Limb (tissue), 2 donors: Measurements from ENCODE around the gene JCAD.

Experiments used
- DNase-seq, 2 donors: peaks; one replicate each; pipeline ENCODE4 v3.0.0-alpha.2; 2016; ENCODE audit errors: extremely low spot score in 2 of 2

JCAD gene

GRCh38 chr10:30047924-30048531, 11.4 kb downstream of the JCAD start:
- DNase-seq = no peak

- no peak for DNase-seq
Measured at GRCh38 chr10:30047430-30047829, 12.0 kb downstream of the JCAD start.

DNA sequence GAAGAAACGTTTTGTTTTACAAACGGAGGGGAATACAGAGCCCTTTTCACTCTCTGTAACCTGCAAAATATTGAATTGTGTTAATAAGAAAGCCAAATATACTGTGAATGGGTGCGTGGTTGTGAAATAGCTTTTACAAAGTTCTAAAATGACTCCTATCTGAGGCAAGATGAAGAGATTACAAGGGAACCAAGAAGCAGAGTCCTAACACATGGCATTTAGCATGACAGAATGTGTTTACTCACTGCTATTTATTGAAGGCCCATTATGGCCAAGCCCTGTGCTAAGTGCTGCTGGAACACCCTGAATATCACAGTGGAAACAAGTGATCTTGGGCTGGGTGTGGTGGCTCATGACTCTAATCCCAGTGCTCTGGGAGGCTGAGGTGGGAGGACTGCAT, 12.9 kb downstream of the JCAD start:
- DNase-seq = no peak

GRCh38 chr10:30045961-30046360, 13.4 kb downstream of the JCAD start:
- no peak for DNase-seq

DNA sequence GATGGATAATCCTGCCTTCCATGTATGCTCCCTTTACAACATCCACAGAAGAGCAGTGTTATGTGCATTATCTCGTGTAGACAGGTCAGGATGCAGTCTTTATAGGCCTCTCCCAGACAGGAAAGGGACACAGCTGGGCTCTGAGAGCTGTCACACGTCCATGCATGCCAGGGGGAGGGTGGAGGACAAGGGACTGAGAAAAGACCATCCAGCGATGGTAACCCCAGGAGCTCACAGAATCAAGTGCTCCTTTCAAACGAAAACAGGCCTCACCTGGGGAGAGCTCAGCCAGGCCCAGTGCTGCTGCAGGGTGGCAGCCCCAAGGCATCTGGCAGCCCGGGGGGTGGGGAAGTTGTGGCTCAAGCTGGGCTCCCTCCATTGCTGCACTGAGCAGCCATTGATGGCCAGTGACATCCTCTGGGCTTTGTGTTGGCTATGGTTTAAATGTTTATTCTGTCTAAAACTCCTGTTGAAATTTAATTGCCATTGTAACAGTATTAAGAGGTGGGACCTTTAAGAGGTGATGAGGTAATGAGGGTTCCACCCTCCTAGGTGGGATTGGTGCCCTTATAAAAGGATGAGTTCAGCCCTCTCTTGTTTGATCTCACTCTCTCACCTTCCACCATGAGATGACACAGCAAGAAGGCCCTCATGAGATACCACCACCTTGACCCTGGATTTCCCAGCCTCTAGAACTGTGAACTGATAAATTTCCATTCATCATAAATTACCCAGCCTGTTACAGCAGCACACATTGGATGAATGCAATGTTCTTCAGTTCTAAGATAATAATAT, 15.7 kb downstream of the JCAD start:
- DNase-seq = no peak

DNA sequence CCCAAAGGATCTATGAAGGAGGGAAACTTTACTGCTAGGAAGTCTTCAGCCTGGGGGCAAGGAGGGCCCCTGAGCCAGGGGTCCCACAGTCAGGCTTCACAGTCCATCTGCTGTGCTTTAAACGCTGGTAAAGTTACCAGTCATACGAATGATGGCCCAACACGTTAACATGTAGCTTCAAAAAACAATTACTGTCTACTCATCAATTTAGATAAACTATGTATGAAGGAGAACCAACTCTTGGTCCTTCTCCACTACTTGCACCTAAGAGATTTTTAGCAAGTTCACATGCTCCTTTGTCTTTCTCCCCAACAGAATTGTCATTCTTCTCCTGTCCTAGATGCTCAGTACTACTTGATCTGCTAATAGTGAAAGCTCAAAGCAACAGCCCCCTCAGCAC, 16.6 kb downstream of the JCAD start:
- DNase-seq = no peak

DNA sequence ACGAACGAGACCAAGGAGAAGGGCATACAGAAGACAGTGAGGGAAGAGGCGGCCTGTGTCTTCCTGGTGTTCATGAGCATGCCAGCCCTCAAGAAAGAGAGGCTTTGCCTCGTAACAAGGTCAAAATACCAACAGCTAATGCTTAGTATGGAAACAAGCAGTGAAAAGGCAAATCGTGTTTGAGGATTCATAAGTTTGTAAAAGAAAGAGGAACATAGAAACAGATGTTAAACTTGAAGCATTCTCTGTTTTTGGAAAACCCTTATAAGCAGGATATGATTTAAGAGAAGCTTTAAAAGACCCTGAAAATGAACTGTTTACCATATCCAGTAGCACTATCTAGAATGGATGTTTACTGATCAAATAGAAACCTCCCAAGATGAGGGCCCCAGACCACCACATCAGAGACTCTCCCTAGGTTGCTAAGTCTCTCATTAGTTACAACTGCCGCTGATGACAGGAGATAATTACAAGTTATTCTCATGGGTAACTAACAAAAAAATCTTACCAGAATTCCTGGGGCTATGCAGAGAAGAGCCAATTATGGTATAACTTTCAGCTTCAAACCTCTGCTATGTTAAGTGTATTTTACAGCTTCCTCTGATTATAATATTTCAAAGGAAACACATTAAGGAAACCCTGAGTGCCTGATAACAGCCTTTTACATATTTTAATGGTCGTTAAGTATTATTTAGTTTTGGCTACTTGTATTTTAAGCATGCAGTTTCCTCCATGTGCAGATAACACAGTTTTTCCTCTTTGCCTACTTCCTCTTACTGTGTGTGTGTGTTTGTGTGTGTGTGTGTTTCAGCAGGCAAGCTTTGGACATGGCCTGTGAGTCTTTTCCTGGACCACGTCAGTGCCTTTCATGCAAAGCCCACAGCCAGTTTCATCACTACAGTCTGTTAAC, 17.9 kb downstream of the JCAD start:
- no peak for DNase-seq

DNA sequence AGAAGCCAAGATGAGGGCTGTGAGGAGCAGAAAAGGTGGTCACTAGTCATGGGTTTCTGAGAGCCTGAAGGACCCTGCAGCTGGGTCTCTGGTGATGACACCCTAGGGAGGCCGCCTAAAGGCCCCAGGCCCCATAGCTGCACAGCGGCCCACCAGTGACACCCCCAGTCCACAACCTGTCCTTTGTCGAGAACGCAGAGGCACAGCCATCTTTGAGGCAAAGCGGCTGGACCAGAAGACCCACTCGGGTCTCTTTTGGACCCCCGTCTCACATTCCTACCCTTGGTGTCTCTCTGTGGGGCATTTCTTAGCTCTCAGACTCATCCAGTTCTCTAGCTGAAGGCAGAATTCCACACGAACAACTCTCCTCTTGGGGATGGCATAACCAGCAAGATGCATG, 18.8 kb downstream of the JCAD start:
- no peak for DNase-seq

GRCh38 chr10:30039988-30040387, 19.4 kb downstream of the JCAD start:
- no peak for DNase-seq

- no peak for DNase-seq
Measured at GRCh38 chr10:30039567-30039966, 19.8 kb downstream of the JCAD start.

- no peak for DNase-seq
Measured at GRCh38 chr10:30038781-30039536, 20.4 kb downstream of the JCAD start.

DNA sequence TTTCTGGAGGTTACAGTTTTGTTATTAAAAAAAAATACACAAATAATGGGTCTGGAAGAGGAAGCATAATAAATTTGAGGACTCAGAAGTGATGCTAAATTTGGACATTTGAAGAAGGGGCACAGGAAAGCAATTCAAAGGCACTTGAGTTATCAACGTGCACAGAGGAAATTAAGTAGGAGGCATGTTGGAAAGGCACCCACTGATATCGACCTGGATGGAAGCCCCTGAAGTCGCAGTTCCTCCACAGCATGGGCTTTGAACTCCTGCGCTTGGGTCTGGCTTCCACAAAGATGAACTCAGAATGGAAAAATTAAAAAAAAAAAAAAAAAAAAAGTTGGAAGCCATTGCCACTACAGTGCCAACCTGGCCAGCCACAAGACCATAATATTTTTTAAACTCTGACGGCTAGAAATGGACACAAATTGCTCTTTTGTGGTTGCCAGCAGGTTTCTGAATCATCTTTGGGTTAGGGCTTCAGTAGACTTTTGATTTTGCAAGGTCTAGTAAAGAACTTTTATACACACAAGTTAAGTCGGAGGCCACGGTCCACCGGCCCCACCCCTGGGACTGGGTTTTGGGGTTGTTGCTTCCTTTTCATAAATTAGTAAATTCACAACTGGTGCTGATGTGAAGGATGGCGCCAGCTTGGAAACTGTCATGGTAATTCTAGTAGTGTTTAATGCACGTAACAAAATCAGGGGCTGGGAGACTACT, 21.6 kb downstream of the JCAD start:
- no peak for DNase-seq

- DNase-seq = no peak
Measured at GRCh38 chr10:30036811-30037210, 22.6 kb downstream of the JCAD start.

DNA sequence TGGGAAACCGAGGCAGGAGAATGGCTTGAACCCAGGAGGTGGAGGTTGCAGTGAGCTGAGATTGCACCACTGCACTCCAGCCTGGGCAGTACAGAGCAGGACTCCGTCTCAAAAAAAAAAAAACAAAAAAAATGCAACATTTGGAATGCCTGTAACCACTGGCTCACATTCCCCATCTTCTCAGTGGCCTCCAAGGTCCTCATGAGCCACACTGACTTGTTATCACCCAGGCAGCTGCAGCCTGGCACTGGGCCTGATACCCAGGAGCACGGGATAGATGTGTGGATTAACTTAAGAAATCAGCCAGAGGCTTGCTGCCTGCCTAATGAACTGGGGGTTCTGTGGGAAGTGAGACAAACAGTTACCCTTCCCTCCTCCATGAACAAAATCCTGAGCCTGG, 23.0 kb downstream of the JCAD start:
- DNase-seq = no peak

GRCh38 chr10:30034433-30035137, 24.8 kb downstream of the JCAD start:
- no peak for DNase-seq

DNA sequence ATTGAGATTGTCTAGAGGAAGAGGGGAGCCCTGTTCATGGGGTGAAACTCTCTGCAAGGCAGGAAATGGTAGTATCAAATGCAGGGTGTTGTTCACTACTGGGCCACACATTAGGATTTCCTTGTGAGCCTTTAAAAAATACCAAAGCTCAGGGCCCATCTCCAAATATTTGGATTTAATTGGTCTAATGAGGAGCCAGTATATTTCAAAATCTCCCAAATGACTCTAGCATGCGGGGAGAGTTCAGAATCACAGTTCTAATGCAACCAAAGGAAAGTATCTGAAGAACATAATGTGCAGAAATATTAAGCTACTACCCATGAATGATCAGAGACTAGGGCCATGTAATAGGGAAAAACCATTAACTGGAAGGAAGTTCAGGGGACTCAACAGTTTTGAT, 27.3 kb downstream of the JCAD start:
- no peak for DNase-seq

- DNase-seq = no peak
Measured at GRCh38 chr10:30029872-30030256, 29.5 kb downstream of the JCAD start.

GRCh38 chr10:30029164-30029871, 30.1 kb downstream of the JCAD start:
- DNase-seq = no peak

- peak in 1 of 2 donors; percentile 52 for DNase-seq
Measured at GRCh38 chr10:30028738-30029030, 30.7 kb downstream of the JCAD start.
